Breast epithelium (tissue), 4 donors: ENCODE data around the gene NTMT2. TPM values are rescaled to one million over a fixed set of nuclear protein-coding genes. Genes with fewer than 3 reads are reported as not detected.

Experiments
- DNase-seq, 2 donors: peaks; one replicate each; pipeline ENCODE4 v3.0.0-alpha.2; 2019; ENCODE audit warnings: low spot score in 2 of 2
- H3K27ac ChIP-seq, 2 donors: fragments of 200-600 bp; sonication (generic) in 1 of 2; one replicate each; pipeline ENCODE4 v1.5.1; 2016 to 2019; ENCODE audit warnings: mild to moderate bottlenecking in 1 of 2
- H3K27me3 ChIP-seq, 2 donors: fragments of 200-600 bp; sonication (generic) in 1 of 2; one replicate each; pipeline versions ENCODE4 v1.5.1 to v1.6.0; 2017 to 2019; ENCODE audit warnings: control low read depth in 1 of 2, mild to moderate bottlenecking in 1 of 2
- H3K36me3 ChIP-seq: fragments of 200-600 bp; one replicate; pipeline ENCODE4 v1.5.1; 2019
- H3K4me1 ChIP-seq, 2 donors: fragments of 200-600 bp; sonication (generic); one replicate each; pipeline ENCODE4 v1.5.1; 2016 to 2019; ENCODE audit warnings: control low read depth in 1 of 2
- H3K4me3 ChIP-seq, 3 donors: fragments of 200-600 bp; sonication (generic); 1 replicate in 2 of 3; 2 replicates in 1 of 3; pipeline ENCODE4 v1.5.1; 2016 to 2019; ENCODE audit warnings: mild to moderate bottlenecking in 3 of 3, moderate library complexity in 2 of 3
- H3K9me3 ChIP-seq, 2 donors: fragments of 200-600 bp; sonication (generic) in 1 of 2; one replicate each; pipeline ENCODE4 v1.5.1; 2016 to 2019; ENCODE audit warnings: control low read depth in 1 of 2
- POLR2A ChIP-seq: fragments of 450-650 bp; IDR thresholded peaks from one replicate; pipeline ENCODE4 v1.6.1; 2016; ENCODE audit warnings: antibody characterized with exemption, mild to moderate bottlenecking, moderate library complexity
- POLR2AphosphoS5 ChIP-seq, 3 donors: sonication (generic); formaldehyde crosslinking; IDR thresholded peaks; one replicate each; pipeline ENCODE4 v1.6.1; 2017; ENCODE audit warnings: antibody characterized with exemption in 3 of 3
- intact Hi-C: fragments of 100-400 bp; cut with DNase I; formaldehyde crosslinking; loops from one replicate; pipeline ENCODE4 v1.15.1; 2023; ENCODE audit warnings: low total_unique reads
- total RNA-seq, 3 donors: library from RNA; depleted of rRNA; stranded (reverse); fragments of >200 nt; gene quantifications; one replicate each; pipeline ENCODE4 v1.1.0, GENCODE V29; 2016
- TF ChIP-seq, protein P1 (sequence below), 3 donors: fragments of 450-650 bp; IDR thresholded peaks; one replicate each; pipeline ENCODE4 v1.5.1; 2016 to 2017; ENCODE audit warnings: antibody characterized with exemption in 3 of 3, mild to moderate bottlenecking in 3 of 3, moderate library complexity in 3 of 3

Gene NTMT2
- total RNA-seq, 3 donors from 2014 or later = not detected

DNA sequence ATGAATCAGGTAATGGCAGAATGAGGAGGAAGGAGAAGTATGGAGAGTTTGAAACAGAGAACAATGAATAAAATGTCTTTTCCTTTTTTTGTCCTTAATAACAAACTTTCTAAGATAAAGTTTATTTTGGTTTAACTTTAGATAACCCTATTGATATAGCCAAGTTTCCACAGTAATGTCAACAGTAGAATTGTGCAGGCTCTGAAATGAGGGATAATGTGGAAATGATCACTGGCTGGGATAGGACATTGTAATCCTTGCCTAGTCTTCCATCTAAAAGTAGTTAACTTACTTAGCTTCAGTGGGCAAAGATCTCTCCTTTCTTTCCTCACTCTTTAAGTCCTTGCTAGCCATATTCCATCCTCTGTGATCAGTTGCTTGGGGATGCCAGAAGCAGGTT, 52.8 kb downstream of the NTMT2 start:
- H3K4me1 ChIP-seq = no peaks in the 10 kb centered on the region
- H3K27me3 ChIP-seq = no peaks in the 10 kb centered on the region
- TF ChIP-seq POLR2AphosphoS5 (IDR thresholded peaks at IDR 0.05) (no peak), POLR2A (no peak)
- TF ChIP-seq, protein P1, sequence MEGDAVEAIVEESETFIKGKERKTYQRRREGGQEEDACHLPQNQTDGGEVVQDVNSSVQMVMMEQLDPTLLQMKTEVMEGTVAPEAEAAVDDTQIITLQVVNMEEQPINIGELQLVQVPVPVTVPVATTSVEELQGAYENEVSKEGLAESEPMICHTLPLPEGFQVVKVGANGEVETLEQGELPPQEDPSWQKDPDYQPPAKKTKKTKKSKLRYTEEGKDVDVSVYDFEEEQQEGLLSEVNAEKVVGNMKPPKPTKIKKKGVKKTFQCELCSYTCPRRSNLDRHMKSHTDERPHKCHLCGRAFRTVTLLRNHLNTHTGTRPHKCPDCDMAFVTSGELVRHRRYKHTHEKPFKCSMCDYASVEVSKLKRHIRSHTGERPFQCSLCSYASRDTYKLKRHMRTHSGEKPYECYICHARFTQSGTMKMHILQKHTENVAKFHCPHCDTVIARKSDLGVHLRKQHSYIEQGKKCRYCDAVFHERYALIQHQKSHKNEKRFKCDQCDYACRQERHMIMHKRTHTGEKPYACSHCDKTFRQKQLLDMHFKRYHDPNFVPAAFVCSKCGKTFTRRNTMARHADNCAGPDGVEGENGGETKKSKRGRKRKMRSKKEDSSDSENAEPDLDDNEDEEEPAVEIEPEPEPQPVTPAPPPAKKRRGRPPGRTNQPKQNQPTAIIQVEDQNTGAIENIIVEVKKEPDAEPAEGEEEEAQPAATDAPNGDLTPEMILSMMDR (IDR thresholded peaks at IDR 0.05) = no peak
- no peak overlapping the region for H3K27ac ChIP-seq
- no peaks in the 10 kb centered on the region for H3K9me3 ChIP-seq
- intact Hi-C loops = no loop called here
- no peak overlapping the region for H3K4me3 ChIP-seq
- DNase-seq = no peak
- no peaks in the 10 kb centered on the region for H3K36me3 ChIP-seq

DNA sequence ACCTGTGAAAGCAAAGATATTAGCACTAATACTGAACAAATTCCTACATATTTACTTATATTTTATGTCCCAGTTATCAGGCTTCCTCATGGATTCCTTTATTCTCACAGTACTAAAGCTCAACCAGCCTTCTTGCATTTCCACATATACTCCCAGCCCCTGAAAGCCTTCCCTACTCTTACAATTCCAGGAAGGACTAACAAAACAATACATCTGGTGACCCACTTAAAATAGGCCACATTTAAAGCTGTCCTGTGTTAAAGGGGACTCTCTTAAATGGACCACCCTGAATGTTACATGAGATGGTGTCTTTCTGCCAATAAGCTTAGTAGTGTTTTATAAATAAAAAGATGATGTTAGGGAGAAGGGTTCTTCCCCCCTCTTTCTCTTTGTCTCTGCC, 54.4 kb downstream of the NTMT2 start:
- Histone ChIP-seq H3K9me3 (no peaks in the 10 kb centered on the region), H3K4me1 (no peaks in the 10 kb centered on the region), H3K36me3 (no peaks in the 10 kb centered on the region), H3K27ac (peak overlapping the region; percentile 46 to 49), H3K4me3 (no peak overlapping the region), H3K27me3 (no peaks in the 10 kb centered on the region)
- TF ChIP-seq POLR2A = no peak
- TF ChIP-seq, protein P1 (IDR thresholded peaks at IDR 0.05) = no peak
- DNase-seq = no peak
- intact Hi-C loops = no loop called here

DNA sequence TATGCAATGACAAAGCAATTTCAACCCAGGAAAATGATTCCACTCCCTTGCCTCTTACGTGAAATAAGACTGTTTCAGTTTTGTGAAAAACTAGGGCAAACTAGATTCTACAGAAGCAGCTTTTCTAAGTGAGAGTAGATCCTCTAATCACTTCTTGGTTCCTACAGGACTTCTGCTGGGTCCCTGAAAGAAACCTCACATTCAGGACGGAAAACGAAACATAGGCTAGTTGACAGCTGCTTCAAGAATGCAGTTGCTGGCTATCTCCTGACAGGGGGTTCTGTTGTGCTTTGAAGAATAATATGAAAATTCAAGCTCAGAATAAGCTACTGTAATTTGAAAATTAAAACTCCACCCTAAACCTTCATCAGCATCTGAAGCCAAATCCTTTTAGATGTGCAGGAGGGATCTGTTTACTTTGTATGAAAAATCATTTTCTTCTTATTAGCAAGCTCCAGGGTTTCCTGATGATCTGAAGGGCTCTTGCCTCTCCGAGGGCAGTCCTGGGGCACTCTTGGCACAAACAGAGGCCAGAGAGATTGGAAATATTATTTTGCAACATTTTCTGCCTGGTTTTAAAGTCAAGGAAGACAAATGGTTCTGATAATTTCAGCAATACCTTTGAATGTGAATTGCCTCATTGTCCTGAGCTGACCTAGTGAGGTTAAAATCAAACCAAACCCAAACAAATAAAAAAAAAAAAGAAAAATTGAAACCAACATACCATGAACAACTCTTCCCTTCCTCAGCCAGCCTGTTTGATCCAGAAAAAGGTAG, 55.0 kb downstream of the NTMT2 start:
- H3K4me1 ChIP-seq = no peaks in the 10 kb centered on the region
- H3K9me3 ChIP-seq = no peaks in the 10 kb centered on the region
- peak overlapping the region in 1 of 3 donors; percentile 33 for H3K4me3 ChIP-seq
- DNase-seq = no peak
- H3K27ac ChIP-seq = peak overlapping the region; percentile 46 to 49
- H3K27me3 ChIP-seq = no peaks in the 10 kb centered on the region
- TF ChIP-seq, protein P1 (IDR thresholded peaks at IDR 0.05) = no peak
- TF ChIP-seq POLR2AphosphoS5 (IDR thresholded peaks at IDR 0.05) (no peak), POLR2A (no peak)
- no peaks in the 10 kb centered on the region for H3K36me3 ChIP-seq
- intact Hi-C loops = no loop called here

DNA sequence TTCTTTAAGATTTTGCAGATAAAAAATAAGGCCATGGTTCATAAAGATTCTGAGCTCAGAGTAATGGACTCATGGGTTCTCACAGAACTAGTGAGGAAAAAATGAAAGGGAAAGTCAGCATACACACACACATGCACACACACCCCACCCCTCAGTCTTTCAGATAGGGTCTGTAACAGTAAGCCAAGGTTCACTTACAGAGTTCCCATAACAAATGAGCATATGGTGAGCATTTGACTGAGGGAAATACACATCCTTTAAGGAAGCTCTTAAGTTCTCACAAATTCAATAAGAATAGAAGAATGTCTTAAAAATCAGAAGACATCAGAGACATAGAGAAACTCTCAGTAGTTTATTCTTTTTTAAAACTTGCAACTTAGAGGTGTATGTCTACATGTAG, 57.9 kb downstream of the NTMT2 start:
- intact Hi-C loops = no loop called here
- no peaks in the 10 kb centered on the region for H3K4me1 ChIP-seq
- H3K27ac ChIP-seq = no peak overlapping the region
- H3K27me3 ChIP-seq = no peaks in the 10 kb centered on the region
- no peak overlapping the region for H3K4me3 ChIP-seq
- no peaks in the 10 kb centered on the region for H3K36me3 ChIP-seq
- peaks cover 0 to 5% of the 10 kb centered on the region in 2 donors for H3K9me3 ChIP-seq
- no peak for TF ChIP-seq POLR2A
- TF ChIP-seq, protein P1 (IDR thresholded peaks at IDR 0.05) = no peak
- no peak for TF ChIP-seq POLR2AphosphoS5 (IDR thresholded peaks at IDR 0.05)
- no peak for DNase-seq

DNA sequence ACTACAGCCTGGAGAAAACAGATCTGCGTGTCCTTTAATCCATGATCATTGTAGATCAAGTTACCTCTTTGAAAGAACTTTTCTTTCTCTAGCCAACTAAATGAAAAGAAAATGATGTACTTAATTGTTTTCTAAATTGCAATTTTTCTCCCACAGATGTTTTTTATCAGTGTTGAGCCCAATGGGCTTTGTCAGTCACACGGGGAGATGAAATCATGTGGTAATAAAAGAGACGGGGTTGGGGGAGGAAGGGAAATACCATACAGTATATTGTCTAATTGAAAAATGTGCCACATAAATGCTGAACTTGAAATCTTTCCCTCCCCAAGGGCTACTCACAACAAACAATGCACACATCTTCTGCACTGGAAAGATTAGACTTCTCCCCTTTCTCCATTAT, 58.4 kb downstream of the NTMT2 start:
- no peaks in the 10 kb centered on the region for H3K27me3 ChIP-seq
- intact Hi-C loops = no loop called here
- no peaks in the 10 kb centered on the region for H3K4me1 ChIP-seq
- H3K27ac ChIP-seq = no peak overlapping the region
- no peaks in the 10 kb centered on the region for H3K36me3 ChIP-seq
- H3K4me3 ChIP-seq = no peak overlapping the region
- no peak for TF ChIP-seq POLR2AphosphoS5 (IDR thresholded peaks at IDR 0.05)
- TF ChIP-seq, protein P1 (IDR thresholded peaks at IDR 0.05) = no peak
- TF ChIP-seq POLR2A = no peak
- DNase-seq = no peak
- peaks cover 0 to 5% of the 10 kb centered on the region in 2 donors for H3K9me3 ChIP-seq
